ENCODE measurements around the gene CYP27C1. TPM values are rescaled to one million over a fixed set of nuclear protein-coding genes. Genes with fewer than 3 reads are reported as not detected.

The CYP27C1 gene
- total RNA-seq, 2 experiments from 2014 or later, result not detected

GRCh38 chr2:127196998-127197397 lies 23.1 kb downstream of the CYP27C1 start:
- Mint-ChIP-seq H3K4me1 (ENCODE audit: low read depth) (no peaks in the 10 kb centered on the region), H3K27me3 (peaks cover 6% of the 10 kb centered on the region), H3K9me3 (no peaks in the 10 kb centered on the region), H3K4me3 (no peak overlapping the region), H3K36me3 (ENCODE audit: low read depth) (no peaks in the 10 kb centered on the region), H3K27ac (no peak overlapping the region)
- intact Hi-C loops (cut with DNase I, micrococcal nuclease), result loop anchor here (1.0 to 5.0 kb wide), 3 partner anchors 282 to 450 kb away; partner anchors contain the start of gene GPR17 (in 1 of the 2)
- Histone ChIP-seq H3K4me1 (ENCODE audit: insufficient read depth, low read length) (no peaks in the 10 kb centered on the region), H3K9me3 (ENCODE audit: control insufficient read depth in 1 of 2, insufficient read depth in 1 of 2, low read length in 2 of 2) (peaks cover 0 to 7% of the 10 kb centered on the region in 2 experiments), H3K4me3 (ENCODE audit: low read length) (peak overlapping the region; percentile 17), H3K27ac (ENCODE audit: low read depth in 1 of 2, low read length in 2 of 2) (no peak overlapping the region), H3K27me3 (ENCODE audit: control insufficient read depth in 1 of 2, insufficient read depth in 2 of 2, low read length in 2 of 2) (no peaks in the 10 kb centered on the region), H3K36me3 (ENCODE audit: insufficient read depth, low read length) (no peaks in the 10 kb centered on the region)
- ChIA-PET POLR2A (interaction anchor here (1.1 kb wide), 1 partner anchor 282 kb away, joined by 4 read pairs; no protein-coding TSS in a partner anchor), CTCF (interaction anchor here (1.0 to 1.3 kb wide), 2 partner anchors 282 to 286 kb away, joined by 4 to 8 read pairs; no protein-coding TSS in a partner anchor)
- DNase-seq (peak in 3 of 14 experiments; percentile 27 to 49 (median 43)), ATAC-seq (ENCODE audit: poor library complexity) (no peak)
- peak; percentile 32 for TF ChIP-seq CTCF (IDR thresholded peaks at IDR 0.05)

- no peak overlapping the region for H3K27ac Mint-ChIP-seq
- Histone ChIP-seq H3K36me3 (ENCODE audit: insufficient read depth, low read length) (no peaks in the 10 kb centered on the region), H3K9me3 (ENCODE audit: control insufficient read depth in 1 of 2, insufficient read depth in 1 of 2, low read length in 2 of 2) (peaks cover 0 to 7% of the 10 kb centered on the region in 2 experiments), H3K27me3 (ENCODE audit: control insufficient read depth in 1 of 2, insufficient read depth in 2 of 2, low read length in 2 of 2) (no peaks in the 10 kb centered on the region), H3K27ac (ENCODE audit: low read depth in 1 of 2, low read length in 2 of 2) (no peak overlapping the region), H3K4me3 (ENCODE audit: low read length) (no peak overlapping the region), H3K4me1 (ENCODE audit: insufficient read depth, low read length) (no peaks in the 10 kb centered on the region)
- ATAC-seq (ENCODE audit: poor library complexity), result no peak
- ChIA-PET POLR2A (interaction anchor here (1.1 kb wide), 1 partner anchor 283 kb away, joined by 4 read pairs; no protein-coding TSS in a partner anchor), CTCF (interaction anchor here (1.3 kb wide), 1 partner anchor 283 kb away, joined by 8 read pairs; no protein-coding TSS in a partner anchor)
- H3K4me1 Mint-ChIP-seq (ENCODE audit: low read depth), result no peaks in the 10 kb centered on the region
- intact Hi-C loops (cut with DNase I, micrococcal nuclease), result loop anchor here in 1 of 2 experiments (2.0 to 5.0 kb wide), 2 partner anchors 282 to 451 kb away; partner anchors contain the start of gene GPR17
- no peaks in the 10 kb centered on the region for H3K9me3 Mint-ChIP-seq
- no peaks in the 10 kb centered on the region for H3K36me3 Mint-ChIP-seq (ENCODE audit: low read depth)
- DNase-seq, result no peak
- TF ChIP-seq CTCF (IDR thresholded peaks at IDR 0.05), result no peak
- H3K4me3 Mint-ChIP-seq, result no peak overlapping the region
- H3K27me3 Mint-ChIP-seq, result peaks cover 6% of the 10 kb centered on the region
Observed at GRCh38 chr2:127196549-127196948, 23.6 kb downstream of the CYP27C1 start.

- Histone ChIP-seq H3K27me3 (ENCODE audit: control insufficient read depth in 1 of 2, insufficient read depth in 2 of 2, low read length in 2 of 2) (no peaks in the 10 kb centered on the region), H3K4me3 (ENCODE audit: low read length) (no peak overlapping the region), H3K9me3 (ENCODE audit: control insufficient read depth in 1 of 2, insufficient read depth in 1 of 2, low read length in 2 of 2) (peaks cover 0 to 7% of the 10 kb centered on the region in 2 experiments), H3K4me1 (ENCODE audit: insufficient read depth, low read length) (no peaks in the 10 kb centered on the region), H3K27ac (ENCODE audit: low read depth in 1 of 2, low read length in 2 of 2) (no peak overlapping the region), H3K36me3 (ENCODE audit: insufficient read depth, low read length) (no peaks in the 10 kb centered on the region)
- Mint-ChIP-seq H3K27me3 (peaks cover 6% of the 10 kb centered on the region), H3K27ac (no peak overlapping the region), H3K4me3 (no peak overlapping the region), H3K4me1 (ENCODE audit: low read depth) (no peaks in the 10 kb centered on the region), H3K36me3 (ENCODE audit: low read depth) (no peaks in the 10 kb centered on the region), H3K9me3 (no peaks in the 10 kb centered on the region)
- no peak for TF ChIP-seq CTCF (IDR thresholded peaks at IDR 0.05)
- DNase-seq (no peak), ATAC-seq (ENCODE audit: poor library complexity) (no peak)
- CTCF ChIA-PET, result no interaction called here
- POLR2A ChIA-PET, result no interaction called here
- intact Hi-C loops (cut with DNase I, micrococcal nuclease), result loop anchor here in 1 of 2 experiments (2.0 to 5.0 kb wide), 2 partner anchors 283 to 452 kb away; partner anchors contain the start of gene GPR17
Observed at GRCh38 chr2:127195140-127196074, 24.7 kb downstream of the CYP27C1 start.

Measured in CD4-positive, alpha-beta T cell (primary cell).